ENCODE results near the gene ERLIN1.

- no peak for TF ChIP-seq POLR2AphosphoS5 (IDR thresholded peaks at IDR 0.05; ENCODE audit: low read depth, low read length)
- no peak for TF ChIP-seq SIN3A (IDR thresholded peaks at IDR 0.05; ENCODE audit: borderline replicate concordance, insufficient read depth, low read length)
- TF ChIP-seq REST (IDR thresholded peaks at IDR 0.05; ENCODE audit: insufficient read depth in 1 of 2, low read depth in 2 of 2, low read length in 2 of 2) = no peak
- TF ChIP-seq TAF1 (IDR thresholded peaks at IDR 0.05; ENCODE audit: borderline replicate concordance, insufficient read depth, low read length) = no peak
- no peak for TF ChIP-seq FOXP2 (optimal IDR thresholded peaks at IDR 0.05; ENCODE audit: borderline replicate concordance, extremely low read depth, extremely low read length, insufficient read depth)
Observed at GRCh38 chr10:100204370-100204769, 18.5 kb upstream of the ERLIN1 start.

Data from PFSK-1 (cell line).